Astrocyte (in vitro differentiated cells and primary cell): ENCODE data around the gene CHCHD4. TPM values are rescaled to one million over a fixed set of nuclear protein-coding genes. Genes with fewer than 3 reads are reported as not detected.

Experiments used
- DNase-seq: peaks from one replicate; pipeline ENCODE4 v3.0.0-alpha.2; 2010; ENCODE audit warnings: low read depth
- FAIRE-seq: peaks from 2 replicates; lab custom pipeline; 2011; peaks lifted over from hg19 to GRCh38; lab: Jason Lieb, UNC
- H2AFZ ChIP-seq: 2 replicates; pipeline ENCODE4 v1.6.0; 2012; ENCODE audit warnings: low read depth, low read length, inconsistent platforms
- H3K27ac ChIP-seq: 2 replicates; pipeline ENCODE4 v1.5.1; 2011; ENCODE audit warnings: low read depth, low read length, inconsistent platforms
- H3K27me3 ChIP-seq: 2 replicates; pipeline ENCODE4 v1.6.0; 2011; ENCODE audit warnings: low read length, inconsistent platforms; ENCODE audit not compliant: insufficient read depth
- H3K36me3 ChIP-seq: 2 replicates; pipeline ENCODE4 v1.5.1; 2011; ENCODE audit warnings: low read length, inconsistent platforms; ENCODE audit not compliant: insufficient read depth
- H3K4me1 ChIP-seq: 2 replicates; pipeline ENCODE4 v1.5.1; 2011; ENCODE audit warnings: low read length, inconsistent platforms; ENCODE audit not compliant: insufficient read depth
- H3K4me2 ChIP-seq: 2 replicates; pipeline ENCODE4 v1.6.0; 2012; ENCODE audit warnings: low read length, inconsistent platforms
- H3K4me3 ChIP-seq: 2 replicates; pipeline ENCODE4 v1.5.1; 2011; ENCODE audit warnings: low read depth, mild to moderate bottlenecking, low read length, inconsistent platforms; ENCODE audit not compliant: insufficient read depth
- H3K79me2 ChIP-seq: 2 replicates; pipeline ENCODE4 v1.6.0; 2012; ENCODE audit warnings: mild to moderate bottlenecking, low read length, inconsistent platforms; ENCODE audit not compliant: insufficient read depth
- H3K9ac ChIP-seq: 2 replicates; pipeline ENCODE4 v1.6.0; 2012; ENCODE audit warnings: mild to moderate bottlenecking, low read length, inconsistent platforms
- H3K9me3 ChIP-seq: 2 replicates; pipeline ENCODE4 v1.5.1; 2012; ENCODE audit warnings: low read depth, mild to moderate bottlenecking, low read length, inconsistent platforms; ENCODE audit not compliant: insufficient read depth
- H4K20me1 ChIP-seq: 2 replicates; pipeline ENCODE4 v1.6.0; 2012; ENCODE audit warnings: low read length, inconsistent platforms; ENCODE audit not compliant: insufficient read depth
- H3K27ac Mint-ChIP-seq: one replicate; pipeline ENCODE4 v1.8.0; 2021; ENCODE audit warnings: mild to moderate bottlenecking, mixed read lengths; ENCODE audit not compliant: unreplicated experiment
- H3K27me3 Mint-ChIP-seq: one replicate; pipeline ENCODE4 v1.8.0; 2021; ENCODE audit warnings: low read depth, mixed read lengths; ENCODE audit not compliant: unreplicated experiment
- H3K36me3 Mint-ChIP-seq: one replicate; pipeline ENCODE4 v1.8.0; 2021; ENCODE audit warnings: low read depth, mixed read lengths; ENCODE audit not compliant: unreplicated experiment
- H3K4me1 Mint-ChIP-seq: one replicate; pipeline ENCODE4 v1.8.0; 2021; ENCODE audit warnings: low read depth, mixed read lengths; ENCODE audit not compliant: unreplicated experiment
- H3K4me3 Mint-ChIP-seq: one replicate; pipeline ENCODE4 v1.8.0; 2021; ENCODE audit warnings: mild to moderate bottlenecking, moderate library complexity, mixed read lengths; ENCODE audit not compliant: unreplicated experiment
- H3K9me3 Mint-ChIP-seq: one replicate; pipeline ENCODE4 v1.8.0; 2021; ENCODE audit warnings: mild to moderate bottlenecking, mixed read lengths; ENCODE audit not compliant: unreplicated experiment
- EZH2 ChIP-seq: IDR thresholded peaks from 2 replicates; pipeline ENCODE4 v1.6.1; 2012; ENCODE audit warnings: mild to moderate bottlenecking, low read length, inconsistent platforms; ENCODE audit not compliant: insufficient read depth
- total RNA-seq: library from RNA; stranded (reverse); gene quantifications from 2 replicates; pipeline ENCODE4 v1.2.1, GENCODE V29; 2021
- TF ChIP-seq, protein P1 (sequence below): IDR thresholded peaks from 2 replicates; pipeline ENCODE4 v1.5.1; 2011; ENCODE audit warnings: low read depth, mild to moderate bottlenecking, inconsistent platforms, low read length, moderate library complexity; ENCODE audit not compliant: insufficient read depth

The CHCHD4 gene
- total RNA-seq, 1 donor from 2014 or later: 10.3 TPM

- H3K4me1 ChIP-seq: peaks cover 30% of the 10 kb centered on the region
- Mint-ChIP-seq H3K4me1 (peaks cover 41% of the 10 kb centered on the region), H3K4me3 (no peak overlapping the region), H3K9me3 (no peaks in the 10 kb centered on the region), H3K27me3 (no peaks in the 10 kb centered on the region), H3K27ac (peak overlapping the region; percentile 100), H3K36me3 (peaks cover 21% of the 10 kb centered on the region)
- peak; percentile 56 for DNase-seq
- no peak overlapping the region for H2AFZ ChIP-seq
- H3K4me3 ChIP-seq: no peak overlapping the region
- H3K79me2 ChIP-seq: no peaks in the 10 kb centered on the region
- no peaks in the 10 kb centered on the region for H3K27me3 ChIP-seq
- H3K36me3 ChIP-seq: peaks cover 11% of the 10 kb centered on the region
- H3K27ac ChIP-seq: peak overlapping the region; percentile 100
- peak overlapping the region; percentile 91 for H3K9ac ChIP-seq
- H4K20me1 ChIP-seq: peaks cover 3% of the 10 kb centered on the region
- FAIRE-seq: no peak
- no peaks in the 10 kb centered on the region for H3K9me3 ChIP-seq
- no peak for TF ChIP-seq EZH2
- TF ChIP-seq, protein P1, sequence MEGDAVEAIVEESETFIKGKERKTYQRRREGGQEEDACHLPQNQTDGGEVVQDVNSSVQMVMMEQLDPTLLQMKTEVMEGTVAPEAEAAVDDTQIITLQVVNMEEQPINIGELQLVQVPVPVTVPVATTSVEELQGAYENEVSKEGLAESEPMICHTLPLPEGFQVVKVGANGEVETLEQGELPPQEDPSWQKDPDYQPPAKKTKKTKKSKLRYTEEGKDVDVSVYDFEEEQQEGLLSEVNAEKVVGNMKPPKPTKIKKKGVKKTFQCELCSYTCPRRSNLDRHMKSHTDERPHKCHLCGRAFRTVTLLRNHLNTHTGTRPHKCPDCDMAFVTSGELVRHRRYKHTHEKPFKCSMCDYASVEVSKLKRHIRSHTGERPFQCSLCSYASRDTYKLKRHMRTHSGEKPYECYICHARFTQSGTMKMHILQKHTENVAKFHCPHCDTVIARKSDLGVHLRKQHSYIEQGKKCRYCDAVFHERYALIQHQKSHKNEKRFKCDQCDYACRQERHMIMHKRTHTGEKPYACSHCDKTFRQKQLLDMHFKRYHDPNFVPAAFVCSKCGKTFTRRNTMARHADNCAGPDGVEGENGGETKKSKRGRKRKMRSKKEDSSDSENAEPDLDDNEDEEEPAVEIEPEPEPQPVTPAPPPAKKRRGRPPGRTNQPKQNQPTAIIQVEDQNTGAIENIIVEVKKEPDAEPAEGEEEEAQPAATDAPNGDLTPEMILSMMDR: no peak
- H3K4me2 ChIP-seq: peak overlapping the region; percentile 81
These were observed 20.6 kb upstream of the CHCHD4 start for GRCh38 chr3:14145236-14145635.

DNA sequence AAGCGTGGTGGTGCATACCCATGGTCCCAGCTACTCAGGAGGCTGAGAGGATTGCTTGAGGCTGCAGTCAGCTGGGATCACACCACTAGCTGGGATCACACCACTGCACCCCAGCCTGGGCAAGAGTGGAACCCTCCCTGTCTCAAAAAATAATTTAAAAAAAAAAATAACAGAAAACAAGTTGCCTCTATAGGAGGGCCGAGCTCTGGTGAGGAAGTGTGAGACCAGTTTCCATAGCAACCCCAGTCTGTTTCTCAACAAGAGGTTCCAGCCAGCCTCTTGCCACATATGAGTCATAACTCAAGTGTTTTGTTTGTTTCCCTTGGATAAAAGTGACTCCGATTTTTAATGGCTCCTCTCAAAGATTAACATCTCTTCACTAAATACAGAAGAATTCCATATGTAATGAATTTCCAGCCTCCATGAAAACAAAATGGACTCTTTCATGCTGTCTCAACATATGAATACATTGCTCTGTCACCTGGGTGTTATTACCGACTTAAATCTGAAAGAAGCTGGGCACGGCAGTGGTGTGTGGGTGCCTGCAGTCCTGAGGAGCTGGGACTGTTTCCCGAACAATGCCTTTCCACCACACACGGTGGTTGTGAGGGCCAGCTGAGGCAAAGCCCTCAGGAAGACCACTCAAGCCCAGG lies 19.9 kb upstream of the CHCHD4 start:
- Mint-ChIP-seq H3K4me1 (peaks cover 41% of the 10 kb centered on the region), H3K9me3 (no peaks in the 10 kb centered on the region), H3K4me3 (peak overlapping the region; percentile 62), H3K36me3 (peaks cover 19% of the 10 kb centered on the region), H3K27me3 (no peaks in the 10 kb centered on the region), H3K27ac (peak overlapping the region; percentile 100)
- H3K36me3 ChIP-seq: peaks cover 11% of the 10 kb centered on the region
- peak overlapping the region; percentile 81 for H3K4me2 ChIP-seq
- peak overlapping the region; percentile 91 for H3K9ac ChIP-seq
- no peak overlapping the region for H2AFZ ChIP-seq
- FAIRE-seq (peak; percentile 81), DNase-seq (peak; percentile 99)
- no peaks in the 10 kb centered on the region for H3K79me2 ChIP-seq
- peaks cover 30% of the 10 kb centered on the region for H3K4me1 ChIP-seq
- no peaks in the 10 kb centered on the region for H3K27me3 ChIP-seq
- H4K20me1 ChIP-seq: peaks cover 3% of the 10 kb centered on the region
- H3K9me3 ChIP-seq: no peaks in the 10 kb centered on the region
- TF ChIP-seq, protein P1: no peak
- TF ChIP-seq EZH2: no peak
- H3K4me3 ChIP-seq: peak overlapping the region; percentile 43
- H3K27ac ChIP-seq: peak overlapping the region; percentile 100
